Measurements from ENCODE around the gene SFXN5. TPM values are rescaled to one million over a fixed set of nuclear protein-coding genes. Genes with fewer than 3 reads are reported as not detected.

SFXN5 gene
- total and polyA plus RNA-seq, 2 of the 8 experiments (the other 6 are each of a cell fraction or from before 2014, with no cell fraction given), result 29.3 to 33.1 TPM

GRCh38 chr2:72973137-72973535 lies 98.4 kb downstream of the SFXN5 start:
- Histone ChIP-seq H3K79me2 (ENCODE audit: control insufficient read depth in 1 of 2, insufficient read depth in 2 of 2, low read length in 2 of 2) (no peaks in the 10 kb centered on the region), H2BK15ac (ENCODE audit: low read length) (peak overlapping the region; percentile 29; the same call in 1 of the 2 replicates), H2BK12ac (ENCODE audit: low read depth, low read length) (peak overlapping the region; percentile 68; the same call in 1 of the 2 replicates), H3K4ac (replicated peaks; ENCODE audit: insufficient read length, low read depth, low read length) (no peak overlapping the region), H3K4me3 (ENCODE audit: extremely low read depth in 1 of 4, insufficient read depth in 2 of 4, low read depth in 3 of 4, low read length in 4 of 4) (no peak overlapping the region), H2BK20ac (ENCODE audit: low read length) (peak overlapping the region; percentile 66; the same call in 1 of the 2 replicates), H3K14ac (ENCODE audit: insufficient read length) (no peak overlapping the region), H3K23ac (ENCODE audit: insufficient read length) (no peak overlapping the region), H4K5ac (ENCODE audit: insufficient read length, low read depth, low read length) (no peak overlapping the region), H3K9ac (replicated peaks in 1 of 4; ENCODE audit: extremely low read depth in 1 of 4, low read depth in 3 of 4, low read length in 3 of 4) (no peak overlapping the region), H4K91ac (replicated peaks; ENCODE audit: insufficient read length, low read length) (no peak overlapping the region), H2AK5ac (ENCODE audit: low read depth, low read length) (0 out of 2 replicates have a peak overlapping the region, but pooled peaks have one; percentile 9), H3K56ac (replicated peaks; ENCODE audit: insufficient read length, low read depth, low read length) (no peak overlapping the region), H3K9me3 (ENCODE audit: insufficient read depth in 2 of 2, low read depth in 1 of 2, low read length in 1 of 2) (no peaks in the 10 kb centered on the region), H3K79me1 (ENCODE audit: low read depth, low read length) (no peaks in the 10 kb centered on the region), H3K18ac (ENCODE audit: extremely low read depth, low read length) (no peak overlapping the region; the same call in 1 of the 2 replicates), H3K27ac (ENCODE audit: low read depth, low read length) (no peak overlapping the region), H4K8ac (ENCODE audit: extremely low read depth, insufficient read depth, low read length) (no peak overlapping the region), H3K27me3 (replicated peaks in 1 of 4; ENCODE audit: control insufficient read depth in 3 of 4, extremely low read depth in 1 of 4, insufficient read depth in 3 of 4, low read length in 3 of 4) (no peaks in the 10 kb centered on the region; a peak in 1 of 7 replicates), H3K4me1 (replicated peaks in 1 of 4; ENCODE audit: control insufficient read depth in 3 of 4, insufficient read depth in 4 of 4, low read length in 3 of 4) (peaks cover 5 to 21% (median 17%) of the 10 kb centered on the region in 4 experiments), H3K4me2 (ENCODE audit: insufficient read depth in 1 of 2, low read depth in 2 of 2, low read length in 2 of 2) (no peak overlapping the region; a peak in 1 of 4 replicates), H2BK5ac (ENCODE audit: low read depth, low read length) (peak overlapping the region; percentile 69; the same call in 1 of the 2 replicates), H4K20me1 (replicated peaks in 1 of 2; ENCODE audit: control insufficient read depth in 1 of 2, insufficient read depth in 2 of 2, low read length in 2 of 2) (no peaks in the 10 kb centered on the region), H2AFZ (ENCODE audit: low read length) (no peak overlapping the region), H2BK120ac (replicated peaks; ENCODE audit: low read depth, low read length) (no peak overlapping the region), H3K36me3 (ENCODE audit: control insufficient read depth in 2 of 4, insufficient read depth in 4 of 4, low read length in 3 of 4) (no peaks in the 10 kb centered on the region), H3K23me2 (ENCODE audit: low read depth, low read length) (no peaks in the 10 kb centered on the region)
- ChIA-PET POLR2A (ENCODE audit: partially characterized antibody) (interaction anchor here (0.9 kb wide), 2 partner anchors 31 to 55 kb away, joined by 3 to 4 read pairs; partner anchors contain the start of gene EMX1), CTCF (ENCODE audit: partially characterized antibody) (interaction anchor here (0.8 to 6.3 kb wide), 28 partner anchors 10 to 239 kb away, joined by 3 to 113 read pairs (median 8); partner anchors contain the start of gene SPR)
- DNase-seq (ENCODE audit: low read depth in 1 of 2, low spot score in 2 of 2) (no peak), FAIRE-seq (no peak)
- WGBS, 2 experiments (ENCODE audit: extremely low coverage in 1 of 2, insufficient coverage in 1 of 2, insufficient read length in 1 of 2, insufficient replicate concordance in 2 of 2, low coverage in 1 of 2, low lambda C conversion rate in 2 of 2, missing lambda C conversion rate in 1 of 2), result 77% methylated on average over 8 of the region's 8 CpGs; no CpG with 5 or more reads in 1 of the 2 experiments
- no peak for TF ChIP-seq POU5F1 (IDR thresholded peaks at IDR 0.05; ENCODE audit: low read depth, low read length)
- TF ChIP-seq TEAD4 (IDR thresholded peaks at IDR 0.05; ENCODE audit: low read depth, low read length), result no peak
- TF ChIP-seq KDM5A (IDR thresholded peaks at IDR 0.05; ENCODE audit: low read length), result no peak
- TF ChIP-seq SP1 (IDR thresholded peaks at IDR 0.05; ENCODE audit: low read depth, low read length), result no peak
- TF ChIP-seq NANOG (IDR thresholded peaks at IDR 0.05; ENCODE audit: insufficient read depth, low read depth, low read length, poor library complexity, severe bottlenecking), result no peak
- TF ChIP-seq SAP30 (IDR thresholded peaks at IDR 0.05; ENCODE audit: insufficient read depth, insufficient replicate concordance, low read length), result no peak
- no peak for TF ChIP-seq SIN3A (conservative IDR thresholded peaks at IDR 0.05 in 1 of 2, IDR thresholded peaks at IDR 0.05 in 1 of 2; ENCODE audit: low read depth in 1 of 2, low read length in 2 of 2)
